HG03095 (cell line): ENCODE data around the gene SMPDL3A.

Source experiments
- ATAC-seq: cut with Tn5 transposase; IDR thresholded peaks from one replicate; pipeline ENCODE4 v1.9.1; 2021; ENCODE audit warnings: moderate library complexity; ENCODE audit not compliant: unreplicated experiment

The SMPDL3A gene

DNA sequence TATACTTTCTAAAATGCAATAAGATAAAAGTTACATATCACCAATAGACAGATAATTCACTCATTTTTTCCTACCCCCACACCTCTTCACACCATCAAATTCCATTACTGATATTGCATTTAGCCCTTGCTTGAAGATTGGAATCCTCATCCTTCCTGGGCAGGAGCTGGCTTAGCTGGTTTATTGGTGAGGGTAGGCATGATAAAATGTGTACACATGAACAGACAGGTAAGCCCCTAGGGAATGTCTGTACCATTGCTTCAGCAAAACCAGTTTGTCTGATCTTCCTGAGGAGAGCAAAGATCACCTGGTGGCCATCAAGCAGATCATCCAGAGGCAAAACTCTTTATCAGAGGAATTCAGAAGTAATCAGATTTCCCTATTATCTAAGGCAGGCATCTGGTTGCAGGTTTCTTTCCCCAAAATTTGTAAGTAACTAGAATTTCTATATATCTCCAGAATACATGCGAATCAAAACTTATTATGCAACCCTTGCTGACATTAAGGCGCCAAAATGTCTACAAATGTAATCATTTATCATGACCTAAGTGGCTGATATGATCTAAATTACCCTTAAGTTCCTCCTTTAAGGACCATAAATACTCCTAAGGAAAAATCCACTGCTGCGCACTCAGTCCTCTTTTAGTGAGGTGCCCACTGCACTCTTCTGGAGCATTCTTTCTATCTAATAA is 16.2 kb upstream of the SMPDL3A start:
- no peak for ATAC-seq

DNA sequence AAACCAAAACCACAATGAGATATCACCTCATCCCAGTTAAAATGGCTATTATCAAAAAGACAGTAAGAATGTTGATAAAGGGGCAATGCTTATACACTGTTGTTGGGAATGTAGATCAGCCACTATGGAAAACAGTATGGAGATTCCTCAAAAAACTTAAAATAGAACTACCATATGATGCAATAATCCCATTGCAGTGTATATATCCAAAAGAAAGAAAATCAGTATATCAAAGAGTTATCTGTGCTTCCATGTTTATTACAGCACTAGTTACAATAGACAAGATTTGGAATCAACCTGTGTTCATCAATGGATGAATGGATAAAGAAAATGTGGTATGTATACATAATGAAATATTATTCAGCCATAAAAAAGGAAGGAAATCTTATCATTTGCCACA is 13.1 kb upstream of the SMPDL3A start:
- ATAC-seq: no peak

DNA sequence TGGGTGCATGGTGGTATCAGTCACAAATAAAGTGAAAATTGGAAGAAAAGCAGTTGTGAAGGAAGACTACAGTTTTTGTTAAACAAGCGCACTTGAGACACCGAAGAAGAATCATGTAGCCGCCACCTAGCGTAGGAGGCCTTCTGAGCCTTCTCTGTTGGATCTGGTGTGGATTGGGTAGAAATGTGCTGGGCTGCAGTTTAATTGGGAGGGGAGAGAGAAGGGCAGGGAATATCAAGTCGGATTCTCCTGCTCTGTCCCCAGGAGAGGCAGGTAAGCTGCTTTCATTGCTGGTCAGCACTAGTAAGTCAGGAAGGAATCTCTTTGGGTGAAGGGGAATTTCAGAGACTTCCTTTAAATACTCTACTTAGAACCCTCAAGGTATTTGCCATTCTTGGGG is 10.8 kb upstream of the SMPDL3A start:
- no peak for ATAC-seq

DNA sequence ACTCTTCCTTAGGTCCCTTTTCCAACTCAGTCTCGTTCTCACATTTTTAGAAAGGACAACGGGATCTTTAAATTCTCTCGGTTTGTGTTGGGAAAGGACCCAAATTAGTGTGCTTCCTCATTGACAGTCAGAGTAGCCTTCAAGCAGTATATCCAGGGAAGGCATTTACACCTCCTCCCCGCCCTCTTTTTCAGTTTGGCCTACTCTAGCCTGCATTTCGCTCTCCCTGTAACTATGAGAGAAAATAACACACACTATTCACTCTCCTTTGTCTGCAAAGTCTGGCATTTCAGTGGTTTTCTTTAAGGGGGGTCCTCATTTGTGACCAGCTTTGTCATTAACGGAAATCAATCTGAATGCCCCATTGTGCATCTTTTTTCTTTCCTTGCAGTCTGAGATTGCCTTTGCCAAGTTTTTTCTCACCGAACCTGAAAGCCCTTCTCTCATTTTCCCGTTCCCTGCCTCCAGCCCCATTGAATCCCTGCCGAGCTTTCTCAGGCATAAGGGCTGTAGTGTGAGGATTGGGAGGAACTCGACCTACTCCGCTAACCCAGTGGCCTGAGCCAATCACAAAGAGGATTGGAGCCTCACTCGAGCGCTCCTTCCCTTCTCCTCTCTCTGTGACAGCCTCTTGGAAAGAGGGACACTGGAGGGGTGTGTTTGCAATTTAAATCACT is 9.9 kb upstream of the SMPDL3A start:
- no peak for ATAC-seq

DNA sequence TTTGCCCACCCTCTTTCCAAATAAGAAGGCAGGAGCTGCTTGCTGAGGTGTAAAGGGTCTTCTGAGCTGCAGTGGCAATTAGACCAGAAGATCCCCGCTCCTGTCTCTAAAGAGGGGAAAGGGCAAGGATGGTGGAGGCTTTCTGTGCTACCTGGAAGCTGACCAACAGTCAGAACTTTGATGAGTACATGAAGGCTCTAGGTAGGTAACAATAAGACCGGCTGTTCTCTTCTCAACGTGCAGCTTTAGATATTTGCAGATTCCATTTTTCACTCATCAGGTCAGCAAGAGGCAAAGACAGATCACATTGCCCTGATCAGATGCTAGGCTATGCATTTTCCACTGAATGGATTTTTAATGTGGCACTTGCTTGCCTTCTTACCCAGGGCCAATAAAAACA is 9.4 kb upstream of the SMPDL3A start, which contains the start of gene FABP7:
TSS of gene FABP7 (plus strand) at position 50 of the 400 bp plus-strand sequence. CDS start at position 129, 79 bp downstream.
- ATAC-seq: no peak

DNA sequence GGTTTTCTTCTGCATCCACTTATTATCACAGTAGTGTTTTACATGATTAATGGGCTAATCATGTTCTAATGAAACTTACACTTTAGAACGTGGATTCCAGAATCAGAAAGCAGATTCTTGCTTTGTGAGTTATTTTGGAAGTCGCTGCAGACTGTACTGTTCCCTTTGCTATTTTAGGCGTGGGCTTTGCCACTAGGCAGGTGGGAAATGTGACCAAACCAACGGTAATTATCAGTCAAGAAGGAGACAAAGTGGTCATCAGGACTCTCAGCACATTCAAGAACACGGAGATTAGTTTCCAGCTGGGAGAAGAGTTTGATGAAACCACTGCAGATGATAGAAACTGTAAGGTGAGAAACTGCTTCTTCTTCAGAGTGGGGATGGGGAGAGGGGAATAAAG is 8.9 kb upstream of the SMPDL3A start:
- ATAC-seq: no peak

DNA sequence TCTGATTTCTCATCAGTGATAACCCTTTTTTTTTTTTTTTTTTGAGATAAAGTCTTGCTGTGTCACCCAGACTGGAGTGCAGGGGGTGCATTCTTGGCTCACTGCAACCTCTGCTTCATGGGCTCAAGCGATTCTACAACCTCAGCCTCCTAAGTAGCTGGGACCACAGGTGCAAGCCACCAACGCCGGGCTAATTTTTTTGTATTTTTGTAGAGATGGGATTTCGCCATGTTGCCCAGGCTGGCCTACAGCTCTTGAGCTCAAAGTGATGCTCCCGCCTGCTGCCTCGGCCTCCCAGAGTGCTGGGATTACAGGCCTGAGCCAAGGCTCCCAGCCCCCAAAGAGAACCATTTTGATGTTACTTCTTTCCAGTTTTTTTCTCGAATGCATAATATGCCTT is 7.3 kb upstream of the SMPDL3A start:
- ATAC-seq: no peak

DNA sequence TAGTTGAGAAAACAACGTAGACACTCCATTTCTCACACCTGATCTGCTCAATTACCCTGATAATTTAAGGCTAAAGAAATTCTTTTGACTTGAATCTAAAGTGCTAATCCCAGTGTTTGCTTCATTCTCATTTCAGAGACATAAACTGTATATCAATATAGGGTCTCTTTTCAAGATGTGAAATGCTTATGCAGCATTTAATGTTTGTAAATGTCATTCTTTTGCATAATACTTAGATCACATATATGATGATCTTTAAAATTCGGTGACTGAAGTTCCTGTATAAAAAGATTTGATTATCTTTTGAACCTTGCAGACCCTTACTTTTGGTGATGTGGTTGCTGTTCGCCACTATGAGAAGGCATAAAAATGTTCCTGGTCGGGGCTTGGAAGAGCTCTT is 5.7 kb upstream of the SMPDL3A start:
- no peak for ATAC-seq

DNA sequence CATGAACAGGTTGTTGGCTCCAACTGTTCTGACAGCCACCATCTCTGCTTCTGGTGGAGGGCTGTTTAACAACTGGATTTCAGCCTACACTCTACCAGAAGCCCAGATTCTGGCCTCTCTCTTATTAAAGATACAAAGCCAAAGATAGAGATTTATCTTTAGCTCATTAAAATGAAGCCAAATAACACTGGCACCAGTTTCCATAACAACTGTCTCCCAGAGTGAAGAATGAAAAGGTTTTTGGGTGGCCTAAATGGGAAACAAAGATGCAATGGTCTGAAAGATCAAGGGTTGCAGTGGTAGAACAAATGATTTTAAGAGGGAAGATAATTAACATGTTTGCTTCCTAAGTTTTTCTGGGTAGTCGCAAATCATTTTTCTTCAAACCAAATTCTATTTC is 3.2 kb upstream of the SMPDL3A start:
- no peak for ATAC-seq

DNA sequence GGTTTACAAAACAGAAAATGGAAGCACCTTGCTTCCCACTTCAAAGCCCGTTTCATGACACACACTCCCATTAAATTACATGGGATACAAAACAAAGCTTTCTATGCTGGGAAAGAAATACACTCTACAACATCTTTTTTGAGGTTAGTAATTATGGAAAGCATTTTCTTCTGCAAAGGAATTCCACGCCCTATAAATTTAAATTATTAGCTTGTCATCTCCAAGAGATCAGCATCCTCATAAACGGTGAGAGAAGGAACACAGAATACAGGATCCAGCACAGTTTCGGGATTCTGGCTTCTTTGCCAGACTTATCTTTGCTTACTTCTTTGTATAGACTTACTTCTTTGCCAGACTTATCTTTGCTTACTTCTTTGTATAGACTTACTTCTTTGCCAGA is 1.3 kb upstream of the SMPDL3A start:
- no peak for ATAC-seq

DNA sequence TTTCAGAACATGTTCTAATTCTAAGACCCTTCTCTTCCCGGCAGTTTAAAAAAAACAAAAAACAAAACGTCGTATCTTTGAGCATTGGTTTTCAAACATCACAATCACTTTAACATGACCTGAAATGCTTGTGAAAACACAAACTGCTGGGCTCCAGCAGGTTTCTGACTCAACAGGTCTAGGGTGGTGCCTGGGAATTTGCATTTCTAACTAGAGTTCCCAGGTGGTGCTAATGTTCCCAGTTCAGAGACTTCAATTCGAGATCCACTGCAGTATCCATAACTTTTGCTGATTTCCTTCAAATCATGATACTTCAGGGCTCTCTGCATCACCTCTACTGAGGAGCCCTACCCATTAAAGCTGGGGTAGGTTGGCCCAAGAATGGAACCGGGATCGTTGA is 850 bp upstream of the SMPDL3A start:
- no peak for ATAC-seq

DNA sequence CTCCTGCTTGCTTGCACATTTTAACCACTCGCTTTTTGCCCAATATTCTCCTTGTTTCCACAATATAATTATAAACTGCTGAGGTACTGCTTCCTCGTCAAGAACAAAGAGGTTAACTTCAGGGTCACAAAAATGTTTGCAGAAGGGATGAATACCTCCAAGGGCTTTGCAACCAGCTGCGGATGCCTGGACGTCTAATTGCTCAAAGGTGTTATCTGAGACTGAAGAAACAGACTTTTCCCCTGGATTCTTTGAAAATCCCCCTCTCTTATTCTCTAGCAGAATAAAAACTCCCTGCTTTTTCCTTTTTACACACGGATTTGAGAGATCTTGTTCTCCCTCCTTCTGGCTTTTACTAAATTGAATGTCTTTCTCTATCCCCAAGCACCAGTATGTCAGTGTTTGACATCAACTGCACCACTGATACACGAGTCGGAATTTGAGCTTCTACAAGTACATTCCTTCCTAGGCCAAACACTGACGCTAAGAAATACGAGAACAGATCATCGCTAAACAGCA is 336 bp upstream of the SMPDL3A start:
- no peak for ATAC-seq

DNA sequence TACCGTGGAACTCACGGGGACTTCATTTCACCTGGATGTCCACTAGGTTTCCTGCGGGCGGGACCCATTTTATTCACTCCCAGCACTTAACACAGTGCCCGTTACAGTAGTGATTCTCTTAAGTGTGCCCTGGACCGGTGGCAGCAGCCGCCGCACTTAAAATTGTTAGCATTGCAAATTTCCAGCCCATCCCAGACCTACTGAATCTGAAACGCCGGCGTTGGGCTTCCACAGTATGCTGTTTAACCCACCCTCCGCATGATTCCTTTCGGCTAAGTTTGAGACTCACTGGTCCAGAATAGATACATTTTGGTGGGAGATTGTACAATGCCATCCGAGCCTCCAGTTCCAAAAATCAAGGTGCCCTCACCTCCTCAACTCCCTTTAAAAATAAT is 967 bp downstream of the SMPDL3A start:
- no peak for ATAC-seq

DNA sequence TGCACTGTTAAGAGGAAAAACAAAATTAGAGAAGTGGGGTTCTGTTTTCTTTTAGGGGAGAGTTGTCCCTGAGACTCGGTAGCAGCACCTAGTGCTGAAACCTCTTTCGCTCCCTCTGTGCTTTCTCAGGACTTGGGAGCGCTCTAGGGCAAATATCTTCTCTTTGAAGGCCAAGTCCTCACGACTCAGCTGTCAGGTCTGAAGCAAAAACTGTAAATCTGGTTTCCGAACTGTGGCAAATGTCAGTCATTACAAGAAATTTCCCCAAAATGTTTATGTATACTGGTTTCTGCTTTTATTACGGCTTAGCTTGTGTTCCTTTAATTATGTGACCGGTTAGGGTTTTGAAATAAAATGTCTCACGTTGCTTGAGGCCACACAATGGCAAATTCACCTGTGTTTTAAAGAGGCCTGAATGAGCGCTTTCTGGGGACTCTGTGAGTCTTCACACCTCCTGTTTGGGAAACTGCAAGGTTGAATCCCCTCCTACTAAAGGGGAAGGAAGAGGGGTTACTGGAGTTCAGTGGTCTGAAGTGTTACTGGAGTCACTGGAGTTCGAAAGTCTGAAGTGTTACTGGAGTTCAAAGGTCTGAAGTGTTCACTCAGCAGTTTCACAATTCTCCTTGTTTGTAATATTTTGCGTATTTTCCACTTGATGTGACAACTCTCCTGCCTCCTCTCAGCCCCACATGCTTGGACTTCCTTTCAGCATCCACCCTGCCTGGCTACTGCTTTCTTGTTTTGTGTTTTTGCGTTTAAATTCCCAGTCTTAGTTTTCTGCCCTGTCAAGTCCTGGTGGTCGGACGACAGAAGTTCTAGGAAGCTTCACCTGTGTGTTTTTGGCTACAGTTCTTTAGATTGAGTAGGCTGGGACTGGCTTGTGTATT is 1.6 kb downstream of the SMPDL3A start:
- ATAC-seq: no peak

DNA sequence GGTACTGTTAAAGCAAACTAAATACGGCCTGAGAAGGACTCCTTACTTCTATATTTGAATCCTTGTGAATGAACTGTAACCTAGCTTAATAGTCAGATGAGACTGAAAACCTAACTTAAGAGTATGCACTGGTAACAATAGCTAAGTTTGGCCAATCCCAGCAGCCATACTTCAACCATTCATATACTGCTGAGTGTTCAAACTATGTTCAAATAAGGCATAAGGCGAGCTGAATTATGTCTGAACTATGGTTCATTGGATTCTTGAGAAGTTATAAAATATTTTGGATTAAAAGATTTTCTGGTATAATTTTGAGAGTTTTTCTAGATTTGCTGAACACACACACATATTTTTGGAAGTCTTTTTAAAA is 2.2 kb downstream of the SMPDL3A start:
- no peak for ATAC-seq

DNA sequence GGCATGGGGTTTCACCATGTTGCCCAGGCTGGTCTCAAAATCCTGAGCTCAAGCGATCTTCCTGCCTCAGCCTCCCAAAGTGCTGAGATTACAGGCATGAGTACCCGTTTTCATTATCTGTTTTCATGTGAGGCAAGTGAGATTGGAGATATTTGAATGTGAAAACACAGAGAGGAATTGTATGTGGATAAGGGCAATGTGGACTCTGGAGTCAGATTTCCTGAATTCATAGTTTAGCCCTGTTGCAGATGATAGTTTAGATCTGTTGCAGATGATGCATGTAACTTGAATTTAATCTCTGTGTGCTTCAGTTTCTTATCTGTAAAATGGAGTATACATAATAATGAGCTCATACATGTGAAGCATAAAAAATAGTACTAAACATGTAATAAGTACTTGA is 3.7 kb downstream of the SMPDL3A start:
- no peak for ATAC-seq

DNA sequence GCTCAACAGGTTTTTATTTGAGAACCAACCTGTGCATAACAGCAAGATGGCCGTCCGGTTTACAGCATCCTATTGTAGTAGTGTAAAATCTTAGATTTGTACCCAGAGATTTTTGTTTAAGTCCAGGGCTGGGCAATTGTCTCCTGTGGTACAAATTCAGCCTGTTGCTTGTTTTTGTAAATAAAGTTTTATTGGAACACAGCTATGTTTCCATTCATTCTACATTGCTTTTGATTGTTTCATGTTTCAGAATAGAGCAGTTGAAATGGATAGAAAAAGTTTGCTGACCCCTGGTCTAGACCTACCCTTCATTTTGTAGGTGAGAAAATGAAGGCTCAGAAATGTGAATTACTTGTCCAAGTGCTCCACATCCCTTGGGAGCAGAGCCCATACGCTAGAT is 8.5 kb downstream of the SMPDL3A start:
- no peak for ATAC-seq

DNA sequence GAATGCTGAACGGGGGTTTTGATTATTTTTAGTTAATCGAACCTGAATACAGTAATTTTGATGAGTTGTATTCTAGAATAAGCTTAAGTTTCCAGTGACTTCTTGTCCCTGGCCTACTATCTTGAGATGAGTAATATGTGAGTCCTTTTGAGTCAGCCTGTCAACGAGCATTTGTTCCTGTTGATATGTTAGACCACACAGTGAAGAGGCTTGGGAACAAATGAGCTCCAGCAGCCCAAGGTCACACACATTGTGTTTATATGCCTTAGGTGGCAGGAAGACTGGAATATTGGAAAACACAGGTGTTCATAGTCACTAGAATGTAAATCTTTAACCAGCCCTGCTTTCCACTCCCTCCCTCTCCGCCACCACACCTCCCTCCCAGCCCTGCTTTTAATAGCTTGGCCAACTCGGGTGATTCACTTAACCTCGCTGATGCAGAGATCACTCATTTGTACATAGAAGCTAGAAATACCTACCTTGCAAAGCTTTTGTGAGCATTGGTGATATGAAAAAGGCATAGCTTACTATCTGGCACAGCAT is 9.1 kb downstream of the SMPDL3A start:
- peak; percentile 71 for ATAC-seq

DNA sequence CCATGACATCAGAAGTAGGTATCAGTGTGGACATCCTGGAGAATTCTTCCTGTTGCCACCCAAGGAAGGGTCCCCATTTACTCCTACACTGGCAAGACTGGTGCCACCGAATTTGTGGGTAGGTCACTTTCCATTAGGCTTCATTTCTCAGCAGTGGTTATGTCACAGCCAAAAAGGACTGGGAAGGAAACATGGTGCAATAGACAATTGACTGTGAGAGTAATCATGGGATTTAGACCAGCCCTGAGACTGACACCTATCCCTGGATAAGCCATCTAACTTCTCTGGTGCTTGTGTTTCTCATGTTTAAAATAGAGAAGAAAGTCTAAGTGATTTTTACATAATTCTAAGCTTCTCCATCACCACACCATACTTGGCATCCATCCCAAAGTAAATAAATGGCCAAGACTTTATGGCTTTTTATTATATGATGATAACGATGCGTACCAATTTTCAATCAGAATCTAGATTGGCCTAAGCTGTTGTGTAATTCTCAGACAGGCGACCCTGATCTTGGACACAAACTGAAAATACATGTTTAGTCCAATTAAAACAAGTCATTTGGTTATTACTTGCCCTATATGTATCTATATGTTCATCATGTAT is 10.2 kb downstream of the SMPDL3A start:
- ATAC-seq: no peak

DNA sequence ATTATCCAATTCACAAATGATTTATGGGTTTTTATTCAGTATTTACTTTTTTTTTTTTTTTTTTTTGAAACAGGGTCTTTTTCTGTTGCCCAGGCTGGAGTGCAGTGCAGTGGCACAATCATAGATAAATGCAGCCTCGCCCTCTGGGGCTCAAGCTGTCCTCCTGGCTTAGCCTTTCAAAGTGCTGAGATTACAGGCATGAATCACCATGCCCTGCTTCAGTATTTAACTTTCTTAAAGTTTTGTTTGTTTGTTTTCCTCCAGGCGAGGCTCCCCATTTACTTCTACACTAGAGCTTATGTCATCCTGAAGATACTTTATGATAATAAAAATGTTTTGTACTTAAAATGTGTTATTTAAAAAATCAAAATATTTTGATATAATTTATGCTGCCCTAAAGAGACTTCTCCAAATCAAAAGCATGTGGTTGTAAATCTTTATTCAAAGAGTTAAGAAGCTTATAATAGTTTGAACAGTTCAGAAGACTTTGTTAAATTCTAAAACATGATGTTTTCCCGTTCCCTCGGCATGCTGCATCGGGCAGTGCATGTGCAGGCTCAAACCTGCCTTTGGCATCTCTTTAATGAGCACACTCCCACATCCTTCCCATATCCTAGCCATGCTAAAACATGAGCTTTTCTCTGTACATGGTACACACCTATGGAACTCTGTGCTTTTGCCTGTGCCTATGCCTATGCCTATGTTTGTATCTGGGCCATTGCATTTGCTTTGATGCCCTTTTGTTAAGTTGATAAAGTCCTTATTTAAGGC is 11.0 kb downstream of the SMPDL3A start:
- ATAC-seq: no peak
